VCaP (cell line): ENCODE results near the gene TUBB4B.

Experiments
- H3K27ac ChIP-seq: fragments of 450-650 bp; 2 replicates; pipeline ENCODE4 v1.5.1; 2017
- TF ChIP-seq, protein P1 (sequence below): fragments of 450-650 bp; conservative IDR thresholded peaks from 2 replicates; pipeline ENCODE4 v1.5.1; 2017; ENCODE audit warnings: mild to moderate bottlenecking, moderate library complexity

The TUBB4B gene

GRCh38 chr9:137286975-137287383 is 45.9 kb downstream of the TUBB4B start:
- TF ChIP-seq, protein P1, sequence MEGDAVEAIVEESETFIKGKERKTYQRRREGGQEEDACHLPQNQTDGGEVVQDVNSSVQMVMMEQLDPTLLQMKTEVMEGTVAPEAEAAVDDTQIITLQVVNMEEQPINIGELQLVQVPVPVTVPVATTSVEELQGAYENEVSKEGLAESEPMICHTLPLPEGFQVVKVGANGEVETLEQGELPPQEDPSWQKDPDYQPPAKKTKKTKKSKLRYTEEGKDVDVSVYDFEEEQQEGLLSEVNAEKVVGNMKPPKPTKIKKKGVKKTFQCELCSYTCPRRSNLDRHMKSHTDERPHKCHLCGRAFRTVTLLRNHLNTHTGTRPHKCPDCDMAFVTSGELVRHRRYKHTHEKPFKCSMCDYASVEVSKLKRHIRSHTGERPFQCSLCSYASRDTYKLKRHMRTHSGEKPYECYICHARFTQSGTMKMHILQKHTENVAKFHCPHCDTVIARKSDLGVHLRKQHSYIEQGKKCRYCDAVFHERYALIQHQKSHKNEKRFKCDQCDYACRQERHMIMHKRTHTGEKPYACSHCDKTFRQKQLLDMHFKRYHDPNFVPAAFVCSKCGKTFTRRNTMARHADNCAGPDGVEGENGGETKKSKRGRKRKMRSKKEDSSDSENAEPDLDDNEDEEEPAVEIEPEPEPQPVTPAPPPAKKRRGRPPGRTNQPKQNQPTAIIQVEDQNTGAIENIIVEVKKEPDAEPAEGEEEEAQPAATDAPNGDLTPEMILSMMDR: peak; percentile 89
- no peak overlapping the region for H3K27ac ChIP-seq

DNA sequence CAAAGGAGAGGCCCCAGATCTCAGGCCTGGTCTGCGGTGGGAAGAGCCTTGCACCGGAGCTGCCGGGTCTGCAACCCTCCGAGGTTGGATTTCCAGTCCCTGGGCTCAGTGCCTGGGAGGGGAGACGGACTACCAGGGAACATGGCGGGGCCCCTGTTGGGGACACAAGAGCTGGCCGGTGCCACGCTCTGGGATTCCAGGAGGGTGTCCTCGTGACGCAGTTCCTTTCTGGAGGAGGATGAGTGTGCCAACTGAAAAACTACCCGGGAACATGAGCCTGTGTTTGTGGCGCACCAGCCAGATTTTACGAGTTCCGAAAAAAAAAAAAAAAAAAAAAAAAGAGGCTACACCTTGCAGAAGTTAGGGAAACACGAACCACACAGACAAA is 52.0 kb downstream of the TUBB4B start:
- peak overlapping the region; percentile 99 for H3K27ac ChIP-seq
- TF ChIP-seq, protein P1: no peak
